Activated CD8-positive, alpha-beta memory T cell treated with anti-CD3 and anti-CD28 coated beads, Interleukin-2, amount 50 U/mL, for 24 hours (primary cell): ENCODE data around the gene RBP7.
"Not testable (repeated sequence)": the region's sequence is repeated elsewhere in the genome, so short reads cannot be mapped to it uniquely, and the experiment has no call there.

Experiments
- DNase-seq: peaks from one replicate; pipeline ENCODE4 v3.0.0-alpha.2; 2020; ENCODE audit errors: extremely low read depth

RBP7 gene

GRCh38 chr1:10028956-10029500, 32.0 kb downstream of the RBP7 start:
- not testable (repeated sequence) for DNase-seq

- no peak for DNase-seq
These were observed 34.4 kb downstream of the RBP7 start for GRCh38 chr1:10031461-10031860.

GRCh38 chr1:10032590-10033358, 35.7 kb downstream of the RBP7 start, which contains the start of gene UBE4B:
Gene UBE4B, plus strand, starts transcription at chr1:10032958. Its CDS starts 713 bp downstream, at chr1:10033671.
- peak; percentile 92 for DNase-seq

GRCh38 chr1:10033359-10033845, 36.4 kb downstream of the RBP7 start:
- DNase-seq = no peak

GRCh38 chr1:10042746-10043145, 45.7 kb downstream of the RBP7 start:
- DNase-seq = no peak

- no peak for DNase-seq
These were observed 48.7 kb downstream of the RBP7 start for GRCh38 chr1:10045480-10046355.

- no peak for DNase-seq
These were observed 49.5 kb downstream of the RBP7 start for GRCh38 chr1:10046356-10047085.

- DNase-seq = no peak
These were observed 51.6 kb downstream of the RBP7 start for GRCh38 chr1:10048601-10049000.

GRCh38 chr1:10050611-10051010, 53.6 kb downstream of the RBP7 start:
- no peak for DNase-seq

GRCh38 chr1:10051656-10052055, 54.6 kb downstream of the RBP7 start:
- no peak for DNase-seq

- no peak for DNase-seq
These were observed 55.3 kb downstream of the RBP7 start for GRCh38 chr1:10052347-10052746.

- DNase-seq = no peak
These were observed 57.4 kb downstream of the RBP7 start for GRCh38 chr1:10054465-10054864.

GRCh38 chr1:10056599-10056987, 59.6 kb downstream of the RBP7 start:
- DNase-seq = no peak

- no peak for DNase-seq
These were observed 60.3 kb downstream of the RBP7 start for GRCh38 chr1:10057343-10057742.

GRCh38 chr1:10057796-10058195, 60.8 kb downstream of the RBP7 start:
- no peak for DNase-seq

- no peak for DNase-seq
These were observed 62.3 kb downstream of the RBP7 start for GRCh38 chr1:10059342-10059718.

GRCh38 chr1:10060311-10061100, 63.5 kb downstream of the RBP7 start:
- no peak for DNase-seq

GRCh38 chr1:10061276-10061675, 64.2 kb downstream of the RBP7 start:
- no peak for DNase-seq

- DNase-seq = no peak
These were observed 66.8 kb downstream of the RBP7 start for GRCh38 chr1:10063878-10064277.

- no peak for DNase-seq
These were observed 67.7 kb downstream of the RBP7 start for GRCh38 chr1:10064416-10065343.
